ENCODE results near the gene AKTIP.

DNA sequence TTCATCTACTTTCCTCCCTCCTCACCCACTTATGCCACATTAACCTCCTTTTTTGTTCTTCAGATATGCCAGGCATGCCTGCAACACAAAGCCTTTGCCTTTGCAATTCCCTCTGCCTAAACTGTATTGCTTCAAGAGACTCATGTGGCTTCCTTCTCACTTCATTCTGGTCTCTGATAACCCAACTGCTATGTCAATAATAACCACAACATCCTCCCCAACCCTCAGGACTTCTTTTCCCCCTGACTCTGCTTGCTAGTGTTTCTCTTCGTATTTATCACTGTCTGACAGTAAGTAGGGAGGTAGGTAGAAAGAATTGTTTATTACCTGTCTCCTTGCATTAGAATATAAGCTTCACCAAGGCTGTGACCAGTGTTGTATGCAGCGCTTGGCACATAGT, 46.4 kb downstream of the AKTIP start:
- TF ChIP-seq POLR2AphosphoS5 (IDR thresholded peaks at IDR 0.05; ENCODE audit: low read depth, low read length) (no peak), SIN3A (IDR thresholded peaks at IDR 0.05; ENCODE audit: borderline replicate concordance, insufficient read depth, low read length) (no peak), FOXP2 (optimal IDR thresholded peaks at IDR 0.05; ENCODE audit: borderline replicate concordance, extremely low read depth, extremely low read length, insufficient read depth) (no peak)
- TF ChIP-seq, protein P1, sequence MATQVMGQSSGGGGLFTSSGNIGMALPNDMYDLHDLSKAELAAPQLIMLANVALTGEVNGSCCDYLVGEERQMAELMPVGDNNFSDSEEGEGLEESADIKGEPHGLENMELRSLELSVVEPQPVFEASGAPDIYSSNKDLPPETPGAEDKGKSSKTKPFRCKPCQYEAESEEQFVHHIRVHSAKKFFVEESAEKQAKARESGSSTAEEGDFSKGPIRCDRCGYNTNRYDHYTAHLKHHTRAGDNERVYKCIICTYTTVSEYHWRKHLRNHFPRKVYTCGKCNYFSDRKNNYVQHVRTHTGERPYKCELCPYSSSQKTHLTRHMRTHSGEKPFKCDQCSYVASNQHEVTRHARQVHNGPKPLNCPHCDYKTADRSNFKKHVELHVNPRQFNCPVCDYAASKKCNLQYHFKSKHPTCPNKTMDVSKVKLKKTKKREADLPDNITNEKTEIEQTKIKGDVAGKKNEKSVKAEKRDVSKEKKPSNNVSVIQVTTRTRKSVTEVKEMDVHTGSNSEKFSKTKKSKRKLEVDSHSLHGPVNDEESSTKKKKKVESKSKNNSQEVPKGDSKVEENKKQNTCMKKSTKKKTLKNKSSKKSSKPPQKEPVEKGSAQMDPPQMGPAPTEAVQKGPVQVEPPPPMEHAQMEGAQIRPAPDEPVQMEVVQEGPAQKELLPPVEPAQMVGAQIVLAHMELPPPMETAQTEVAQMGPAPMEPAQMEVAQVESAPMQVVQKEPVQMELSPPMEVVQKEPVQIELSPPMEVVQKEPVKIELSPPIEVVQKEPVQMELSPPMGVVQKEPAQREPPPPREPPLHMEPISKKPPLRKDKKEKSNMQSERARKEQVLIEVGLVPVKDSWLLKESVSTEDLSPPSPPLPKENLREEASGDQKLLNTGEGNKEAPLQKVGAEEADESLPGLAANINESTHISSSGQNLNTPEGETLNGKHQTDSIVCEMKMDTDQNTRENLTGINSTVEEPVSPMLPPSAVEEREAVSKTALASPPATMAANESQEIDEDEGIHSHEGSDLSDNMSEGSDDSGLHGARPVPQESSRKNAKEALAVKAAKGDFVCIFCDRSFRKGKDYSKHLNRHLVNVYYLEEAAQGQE (IDR thresholded peaks at IDR 0.05; ENCODE audit: insufficient read depth in 1 of 2, low read depth in 2 of 2, low read length in 2 of 2), result no peak

Data from PFSK-1 (cell line).